HG03066 (cell line): Measurements from ENCODE around the gene SIX6.

Experiments used
- ATAC-seq: cut with Tn5 transposase; IDR thresholded peaks from one replicate; pipeline ENCODE4 v1.9.1; 2021; ENCODE audit warnings: low read depth; ENCODE audit not compliant: unreplicated experiment

Gene SIX6

GRCh38 chr14:60512973-60513571 lies 4.1 kb downstream of the SIX6 start:
- no peak for ATAC-seq

- no peak for ATAC-seq
These were observed 5.4 kb downstream of the SIX6 start for GRCh38 chr14:60514378-60514740.

GRCh38 chr14:60514741-60515491 lies 6.0 kb downstream of the SIX6 start:
- ATAC-seq = no peak

- no peak for ATAC-seq
These were observed 6.8 kb downstream of the SIX6 start for GRCh38 chr14:60515511-60516289.

GRCh38 chr14:60532442-60532841 lies 23.5 kb downstream of the SIX6 start:
- ATAC-seq = no peak

GRCh38 chr14:60537663-60538062 lies 28.7 kb downstream of the SIX6 start:
- no peak for ATAC-seq

- no peak for ATAC-seq
These were observed 35.7 kb downstream of the SIX6 start for GRCh38 chr14:60544659-60545058.

GRCh38 chr14:60553808-60554207 lies 44.9 kb downstream of the SIX6 start:
- no peak for ATAC-seq

- ATAC-seq = no peak
These were observed 53.1 kb downstream of the SIX6 start for GRCh38 chr14:60561845-60562746.
